Adrenal gland (tissue), 5 donors: ENCODE data around the gene EFL1.

Experiments used
- POLR2A ChIP-seq, 2 donors: fragments of 450-650 bp; IDR thresholded peaks; one replicate each; pipeline ENCODE4 v1.6.1; 2017; ENCODE audit warnings: antibody characterized with exemption in 2 of 2, mild to moderate bottlenecking in 2 of 2, moderate library complexity in 1 of 2
- TF ChIP-seq, protein P1 (sequence below), 6 experiments: fragments of 450-650 bp in 4 of 6; fragments of 200-600 bp in 2 of 6; sonication (generic) in 1 of 6; IDR thresholded peaks; 1 replicate in 5 of 6; 2 replicates in 1 of 6; pipeline versions ENCODE4 v1.5.1 to v1.8.0; 2016 to 2021; ENCODE audit warnings: antibody characterized with exemption in 6 of 6, mild to moderate bottlenecking in 2 of 6, moderate library complexity in 1 of 6
- donor health status: DM: no; HTN: no; CAD: no.

DNA sequence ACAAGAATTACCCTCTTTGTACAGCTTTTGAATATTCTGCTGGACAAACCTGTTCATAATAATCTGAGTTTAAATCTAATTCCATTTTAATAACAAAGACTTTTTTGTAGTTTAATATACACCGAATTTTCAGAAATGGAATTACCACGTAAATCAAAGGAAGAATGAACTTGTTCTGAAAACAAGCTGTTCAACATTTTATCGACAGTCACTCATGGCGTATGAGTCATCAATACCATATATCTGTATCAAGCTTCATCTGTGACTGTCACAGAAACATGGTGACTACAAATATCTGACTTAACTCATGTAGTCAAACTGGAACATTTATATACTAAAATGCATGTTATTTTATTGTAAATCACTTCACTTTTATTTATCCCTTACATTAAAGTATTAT, 90.0 kb downstream of the EFL1 start:
- TF ChIP-seq, protein P1, sequence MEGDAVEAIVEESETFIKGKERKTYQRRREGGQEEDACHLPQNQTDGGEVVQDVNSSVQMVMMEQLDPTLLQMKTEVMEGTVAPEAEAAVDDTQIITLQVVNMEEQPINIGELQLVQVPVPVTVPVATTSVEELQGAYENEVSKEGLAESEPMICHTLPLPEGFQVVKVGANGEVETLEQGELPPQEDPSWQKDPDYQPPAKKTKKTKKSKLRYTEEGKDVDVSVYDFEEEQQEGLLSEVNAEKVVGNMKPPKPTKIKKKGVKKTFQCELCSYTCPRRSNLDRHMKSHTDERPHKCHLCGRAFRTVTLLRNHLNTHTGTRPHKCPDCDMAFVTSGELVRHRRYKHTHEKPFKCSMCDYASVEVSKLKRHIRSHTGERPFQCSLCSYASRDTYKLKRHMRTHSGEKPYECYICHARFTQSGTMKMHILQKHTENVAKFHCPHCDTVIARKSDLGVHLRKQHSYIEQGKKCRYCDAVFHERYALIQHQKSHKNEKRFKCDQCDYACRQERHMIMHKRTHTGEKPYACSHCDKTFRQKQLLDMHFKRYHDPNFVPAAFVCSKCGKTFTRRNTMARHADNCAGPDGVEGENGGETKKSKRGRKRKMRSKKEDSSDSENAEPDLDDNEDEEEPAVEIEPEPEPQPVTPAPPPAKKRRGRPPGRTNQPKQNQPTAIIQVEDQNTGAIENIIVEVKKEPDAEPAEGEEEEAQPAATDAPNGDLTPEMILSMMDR (IDR thresholded peaks at IDR 0.05): no peak
- no peak for TF ChIP-seq POLR2A (IDR thresholded peaks at IDR 0.05)
